K562 (cell line): ENCODE measurements around the gene JUP.

Source experiments
- CUX1 ChIP-seq: fragments of 200-800 bp; sonication (Bioruptor generic); IDR thresholded peaks from 2 replicates; pipeline ENCODE4 v1.6.1; 2016; ENCODE audit warnings: missing genetic modification characterization, missing compliant biosample characterization
- EZH2 ChIP-seq: IDR thresholded peaks from 2 replicates; pipeline ENCODE4 v1.6.1; 2012; ENCODE audit warnings: low read depth, mild to moderate bottlenecking, inconsistent platforms, low read length, borderline replicate concordance
- KDM4B ChIP-seq, 2 experiments: fragments of 450-650 bp in 1 of 2; sonication (generic) in 1 of 2; IDR thresholded peaks; 2 replicates each; pipeline ENCODE4 v1.6.1; 2016 to 2017; ENCODE audit warnings: borderline replicate concordance in 2 of 2, antibody characterized with exemption in 1 of 2, low read depth in 1 of 2, mild to moderate bottlenecking in 1 of 2
- MED1 ChIP-seq: sonication (generic); formaldehyde crosslinking; IDR thresholded peaks from 2 replicates; pipeline ENCODE4 v1.8.1; 2023; ENCODE audit warnings: missing genetic modification reagents, borderline replicate concordance
- NBN ChIP-seq: fragments of 450-650 bp; IDR thresholded peaks from 2 replicates; pipeline ENCODE4 v1.6.1; 2016; ENCODE audit warnings: low read depth, mild to moderate bottlenecking
- UBTF ChIP-seq, 2 experiments: IDR thresholded peaks; 2 replicates each; pipeline ENCODE4 v1.6.1; 2012; ENCODE audit warnings: improper control_type of control experiment in 2 of 2, low read depth in 2 of 2, low read length in 2 of 2, borderline replicate concordance in 1 of 2
- ZEB2 ChIP-seq: fragments of 450-650 bp; IDR thresholded peaks from 2 replicates; pipeline ENCODE4 v1.6.1; 2016
- TF ChIP-seq, protein P1 (sequence below): sonication (generic); formaldehyde crosslinking; IDR thresholded peaks from 2 replicates; pipeline ENCODE4 v1.8.0; 2023; ENCODE audit warnings: mild to moderate bottlenecking, missing genetic modification reagents

DNA sequence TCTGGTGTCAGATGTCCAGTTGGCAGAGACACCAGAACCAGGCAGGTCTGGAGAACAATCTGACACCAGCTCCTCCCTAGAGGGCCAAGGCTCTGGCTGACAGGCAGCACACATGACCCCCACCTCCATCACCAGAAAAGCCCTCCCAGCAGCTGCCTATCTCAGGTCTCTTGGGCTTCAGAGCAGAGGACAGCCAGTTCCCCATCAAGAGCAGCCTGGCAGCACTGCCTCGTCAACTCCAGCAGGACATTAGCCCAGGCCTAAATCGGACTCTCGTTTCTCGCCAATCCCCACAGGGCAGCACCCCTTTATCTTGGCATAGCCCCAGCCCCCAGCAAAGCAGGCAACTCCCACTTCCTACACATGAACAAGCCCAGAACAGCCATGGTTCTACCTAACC, 4.4 kb downstream of the JUP start:
- TF ChIP-seq CUX1 (CRISPR knock-in tag) (no peak), UBTF (IDR thresholded peaks at IDR 0.05; ENCODE audit: borderline replicate concordance in 1 of 2, low read depth in 2 of 2, low read length in 2 of 2) (no peak), EZH2 (no peak), KDM4B (IDR thresholded peaks at IDR 0.05; ENCODE audit: borderline replicate concordance in 2 of 2, low read depth in 1 of 2) (no peak), MED1 (CRISPR knock-in tag) (no peak), ZEB2 (no peak), NBN (no peak)
- TF ChIP-seq, protein P1, sequence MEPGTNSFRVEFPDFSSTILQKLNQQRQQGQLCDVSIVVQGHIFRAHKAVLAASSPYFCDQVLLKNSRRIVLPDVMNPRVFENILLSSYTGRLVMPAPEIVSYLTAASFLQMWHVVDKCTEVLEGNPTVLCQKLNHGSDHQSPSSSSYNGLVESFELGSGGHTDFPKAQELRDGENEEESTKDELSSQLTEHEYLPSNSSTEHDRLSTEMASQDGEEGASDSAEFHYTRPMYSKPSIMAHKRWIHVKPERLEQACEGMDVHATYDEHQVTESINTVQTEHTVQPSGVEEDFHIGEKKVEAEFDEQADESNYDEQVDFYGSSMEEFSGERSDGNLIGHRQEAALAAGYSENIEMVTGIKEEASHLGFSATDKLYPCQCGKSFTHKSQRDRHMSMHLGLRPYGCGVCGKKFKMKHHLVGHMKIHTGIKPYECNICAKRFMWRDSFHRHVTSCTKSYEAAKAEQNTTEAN (CRISPR knock-in tag): no peak
